RWPE2 (cell line): ENCODE data around the gene FASTKD1.

Source experiments
- ATAC-seq: fragments of 200-7000 bp; cut with Tn5 transposase; 3 replicates; pipeline ENCODE4 v1.9.1; 2021; ENCODE audit warnings: low read depth
- DNase-seq: peaks from one replicate; pipeline ENCODE4 v3.0.0-alpha.2; 2020; ENCODE audit warnings: low spot score
- H3K27ac ChIP-seq: fragments of 450-650 bp; 2 replicates; pipeline ENCODE4 v1.5.1; 2017; ENCODE audit warnings: mild to moderate bottlenecking; ENCODE audit not compliant: poor library complexity, severe bottlenecking
- H3K27me3 ChIP-seq: fragments of 250-450 bp; sonication (Bioruptor Pico); 2 replicates; pipeline ENCODE4 v1.5.1; 2021; ENCODE audit warnings: mild to moderate bottlenecking, moderate library complexity; ENCODE audit not compliant: insufficient read depth, poor library complexity, severe bottlenecking
- H3K36me3 ChIP-seq: fragments of 250-450 bp; sonication (Bioruptor Pico); 2 replicates; pipeline ENCODE4 v1.5.1; 2020; ENCODE audit warnings: low read depth, mild to moderate bottlenecking, moderate library complexity
- H3K4me1 ChIP-seq: fragments of 250-450 bp; sonication (Bioruptor Pico); 2 replicates; pipeline ENCODE4 v1.5.1; 2021; ENCODE audit warnings: mild to moderate bottlenecking, moderate library complexity; ENCODE audit not compliant: insufficient read depth, poor library complexity, severe bottlenecking
- H3K4me3 ChIP-seq: fragments of 250-450 bp; sonication (Bioruptor Pico); 2 replicates; pipeline ENCODE4 v1.5.1; 2021; ENCODE audit warnings: mild to moderate bottlenecking, moderate library complexity; ENCODE audit not compliant: severe bottlenecking
- H3K9me3 ChIP-seq: fragments of 250-450 bp; sonication (Bioruptor Pico); 2 replicates; pipeline ENCODE4 v1.5.1; 2021; ENCODE audit warnings: mild to moderate bottlenecking, moderate library complexity; ENCODE audit not compliant: severe bottlenecking
- TF ChIP-seq, protein P1 (sequence below): fragments of 450-650 bp; IDR thresholded peaks from one replicate; pipeline ENCODE4 v1.5.1; 2017; ENCODE audit warnings: mild to moderate bottlenecking, moderate library complexity; ENCODE audit not compliant: poor library complexity, severe bottlenecking

Gene FASTKD1

DNA sequence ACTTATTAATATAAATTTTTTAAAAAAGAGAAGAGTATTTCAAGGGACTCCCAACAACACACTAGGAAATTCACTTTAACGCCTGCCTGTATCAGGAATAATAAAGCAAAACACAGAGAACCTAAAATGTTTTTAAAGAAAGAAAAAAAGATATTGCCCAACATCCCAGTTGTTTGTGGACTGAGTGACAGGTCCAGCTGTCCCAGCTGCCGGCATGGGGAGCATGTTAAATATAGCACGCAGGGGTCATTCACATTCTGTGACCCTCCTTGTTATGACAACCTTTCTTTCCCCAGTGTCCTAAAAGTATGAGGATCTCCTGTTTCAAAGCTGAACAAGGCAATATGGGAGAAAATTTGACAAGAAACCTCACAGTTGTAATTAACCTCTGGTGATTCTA lies 59.7 kb downstream of the FASTKD1 start:
- H3K27ac ChIP-seq: no peak overlapping the region
- TF ChIP-seq, protein P1, sequence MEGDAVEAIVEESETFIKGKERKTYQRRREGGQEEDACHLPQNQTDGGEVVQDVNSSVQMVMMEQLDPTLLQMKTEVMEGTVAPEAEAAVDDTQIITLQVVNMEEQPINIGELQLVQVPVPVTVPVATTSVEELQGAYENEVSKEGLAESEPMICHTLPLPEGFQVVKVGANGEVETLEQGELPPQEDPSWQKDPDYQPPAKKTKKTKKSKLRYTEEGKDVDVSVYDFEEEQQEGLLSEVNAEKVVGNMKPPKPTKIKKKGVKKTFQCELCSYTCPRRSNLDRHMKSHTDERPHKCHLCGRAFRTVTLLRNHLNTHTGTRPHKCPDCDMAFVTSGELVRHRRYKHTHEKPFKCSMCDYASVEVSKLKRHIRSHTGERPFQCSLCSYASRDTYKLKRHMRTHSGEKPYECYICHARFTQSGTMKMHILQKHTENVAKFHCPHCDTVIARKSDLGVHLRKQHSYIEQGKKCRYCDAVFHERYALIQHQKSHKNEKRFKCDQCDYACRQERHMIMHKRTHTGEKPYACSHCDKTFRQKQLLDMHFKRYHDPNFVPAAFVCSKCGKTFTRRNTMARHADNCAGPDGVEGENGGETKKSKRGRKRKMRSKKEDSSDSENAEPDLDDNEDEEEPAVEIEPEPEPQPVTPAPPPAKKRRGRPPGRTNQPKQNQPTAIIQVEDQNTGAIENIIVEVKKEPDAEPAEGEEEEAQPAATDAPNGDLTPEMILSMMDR: no peak
- DNase-seq (no peak), ATAC-seq (no peak)
- H3K27me3 ChIP-seq: no peaks in the 10 kb centered on the region
- H3K4me1 ChIP-seq: peaks cover 7% of the 10 kb centered on the region
- peaks cover under 1% of the 10 kb centered on the region for H3K9me3 ChIP-seq
- no peak overlapping the region for H3K4me3 ChIP-seq
- H3K36me3 ChIP-seq: no peaks in the 10 kb centered on the region

DNA sequence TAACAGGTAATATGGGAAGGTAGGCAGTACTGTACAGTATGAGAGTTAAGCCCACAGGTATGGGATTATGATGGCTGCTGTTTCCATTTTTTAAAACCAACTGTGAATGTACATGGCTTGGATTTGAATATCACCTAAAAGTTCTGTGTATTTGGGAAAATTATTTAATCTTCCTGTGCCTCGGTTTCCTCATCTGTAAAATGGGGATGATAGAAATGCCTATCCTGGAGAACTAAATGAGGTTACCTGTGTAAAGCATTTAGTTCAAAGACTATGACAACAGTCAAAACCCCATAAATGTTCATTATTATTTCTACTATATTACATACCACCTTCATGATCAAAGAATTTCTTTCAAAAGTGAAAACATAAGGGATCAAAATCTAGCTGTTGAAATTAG lies 60.6 kb downstream of the FASTKD1 start:
- Histone ChIP-seq H3K4me3 (no peak overlapping the region), H3K27ac (no peak overlapping the region), H3K4me1 (peaks cover 10% of the 10 kb centered on the region), H3K9me3 (peaks cover 3% of the 10 kb centered on the region), H3K36me3 (no peaks in the 10 kb centered on the region), H3K27me3 (no peaks in the 10 kb centered on the region)
- DNase-seq: no peak
- TF ChIP-seq, protein P1: no peak
- ATAC-seq: no peak

DNA sequence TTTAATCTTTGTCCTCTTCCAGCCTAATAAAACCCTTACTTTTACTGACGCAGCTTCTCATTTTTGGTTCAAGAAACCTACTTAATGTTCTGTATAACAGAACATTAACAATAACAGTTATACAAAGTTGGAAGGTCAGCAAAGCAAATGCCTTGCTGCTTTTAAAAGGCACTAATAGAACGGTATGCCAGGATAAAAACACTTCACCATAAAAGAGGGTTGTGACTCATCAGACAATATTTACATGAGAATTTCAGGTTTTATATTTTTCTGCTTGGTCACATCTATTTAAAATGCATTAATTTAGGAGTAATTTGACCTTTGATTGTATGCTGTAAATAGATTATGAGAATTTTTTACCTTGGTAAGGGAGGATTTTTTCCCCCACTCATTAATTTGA lies 61.1 kb downstream of the FASTKD1 start:
- no peak for ATAC-seq
- Histone ChIP-seq H3K27ac (no peak overlapping the region), H3K4me3 (no peak overlapping the region), H3K27me3 (no peaks in the 10 kb centered on the region), H3K9me3 (peaks cover 3% of the 10 kb centered on the region), H3K36me3 (no peaks in the 10 kb centered on the region), H3K4me1 (peaks cover 15% of the 10 kb centered on the region)
- TF ChIP-seq, protein P1: no peak
- no peak for DNase-seq

DNA sequence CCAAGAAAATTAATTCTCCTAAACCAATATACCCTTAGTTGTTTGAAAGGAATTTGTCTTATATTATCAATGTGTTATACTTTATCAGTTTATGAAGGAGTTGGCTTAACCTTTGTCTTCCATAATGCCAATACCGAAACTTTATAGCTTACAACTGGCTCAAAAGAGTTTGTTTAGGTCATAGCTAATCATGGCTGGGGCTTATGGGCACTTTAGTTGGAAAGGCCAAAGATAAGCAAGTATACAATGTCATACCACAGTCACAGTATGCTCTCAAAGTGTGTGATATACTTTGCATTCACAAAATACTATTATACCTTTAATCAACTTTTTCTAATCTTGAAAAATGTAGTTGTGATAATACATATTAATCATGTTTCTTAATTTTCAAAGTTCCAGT lies 61.8 kb downstream of the FASTKD1 start:
- TF ChIP-seq, protein P1: no peak

DNA sequence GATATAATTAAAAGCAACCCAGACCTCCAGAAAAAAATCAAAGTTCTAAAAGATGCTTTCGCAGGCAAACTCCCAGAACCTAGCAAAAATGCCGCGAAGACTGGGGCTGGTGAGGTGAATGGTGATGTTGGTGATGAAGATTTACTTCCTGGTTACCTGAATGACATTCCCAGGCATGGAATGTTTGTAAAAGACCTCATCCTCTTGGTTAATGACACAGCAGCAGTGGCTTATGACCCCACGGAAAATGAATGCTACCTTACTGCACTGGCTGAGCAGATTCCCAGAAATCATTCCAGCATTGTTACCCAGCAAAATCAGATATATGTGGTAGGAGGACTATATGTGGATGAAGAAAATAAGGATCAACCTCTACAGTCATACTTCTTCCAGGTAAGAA lies 63.2 kb downstream of the FASTKD1 start:
- H3K4me1 ChIP-seq: peaks cover 20% of the 10 kb centered on the region
- no peak for DNase-seq
- no peaks in the 10 kb centered on the region for H3K27me3 ChIP-seq
- no peak overlapping the region for H3K27ac ChIP-seq
- TF ChIP-seq, protein P1: no peak
- no peak for ATAC-seq
- no peaks in the 10 kb centered on the region for H3K36me3 ChIP-seq
- H3K4me3 ChIP-seq: no peak overlapping the region
- H3K9me3 ChIP-seq: peaks cover 3% of the 10 kb centered on the region

More for the DNA sequence above, 61.8 kb downstream of the FASTKD1 start:
- ATAC-seq (no peak), DNase-seq (no peak)
- H3K36me3 ChIP-seq: no peaks in the 10 kb centered on the region
- H3K4me1 ChIP-seq: peaks cover 20% of the 10 kb centered on the region
- no peak overlapping the region for H3K4me3 ChIP-seq
- no peak overlapping the region for H3K27ac ChIP-seq
- peaks cover 3% of the 10 kb centered on the region for H3K9me3 ChIP-seq
- H3K27me3 ChIP-seq: no peaks in the 10 kb centered on the region
